Panc1 (cell line): ENCODE results near the gene ANKRD13C.

Source experiments
- CTCF ChIP-seq: fragments of 450-650 bp; IDR thresholded peaks from 2 replicates; pipeline ENCODE4 v1.5.1; 2017; ENCODE audit warnings: mild to moderate bottlenecking
- POLR2AphosphoS5 ChIP-seq: IDR thresholded peaks from 2 replicates; pipeline ENCODE4 v1.6.1; 2012; ENCODE audit warnings: mild to moderate bottlenecking, low read depth, low read length, moderate library complexity
- REST ChIP-seq, 2 experiments: IDR thresholded peaks; 2 replicates each; pipeline ENCODE4 v1.6.1; 2011 to 2012; ENCODE audit warnings: low read depth in 2 of 2, control low read depth in 1 of 2, low read length in 1 of 2, mild to moderate bottlenecking in 1 of 2, moderate library complexity in 1 of 2; ENCODE audit not compliant: insufficient read depth in 1 of 2
- SIN3A ChIP-seq: IDR thresholded peaks from 2 replicates; pipeline ENCODE4 v1.6.1; 2012; ENCODE audit warnings: low read depth, mild to moderate bottlenecking, low read length, moderate library complexity, borderline replicate concordance; ENCODE audit not compliant: insufficient read depth

GRCh38 chr1:70336050-70336449 is 18.5 kb downstream of the ANKRD13C start:
- TF ChIP-seq REST (IDR thresholded peaks at IDR 0.05; ENCODE audit: insufficient read depth in 1 of 2, low read depth in 2 of 2, low read length in 1 of 2), result no peak
- TF ChIP-seq CTCF, result no peak
- TF ChIP-seq SIN3A, result no peak
- no peak for TF ChIP-seq POLR2AphosphoS5
